MM.1S (cell line): ENCODE data around the gene ASB6.

Experiments
- CTCF ChIP-seq: fragments of 300-600 bp; sonication (generic); IDR thresholded peaks from 2 replicates; pipeline ENCODE4 v1.5.1; 2016; ENCODE audit warnings: antibody characterized with exemption, low read length, mixed read lengths
- EZH2 ChIP-seq: fragments of 300-600 bp; sonication (generic); optimal IDR thresholded peaks from 2 replicates; pipeline ENCODE3; 2017; ENCODE audit warnings: low read depth, mild to moderate bottlenecking, antibody characterized with exemption, low read length, mixed read lengths

- TF ChIP-seq EZH2 (no peak), CTCF (no peak)
Measured at GRCh38 chr9:129654554-129655040, 12.6 kb upstream of the ASB6 start.
